A549 (cell line): ENCODE results near the gene EPB41L2. TPM values are rescaled to one million over a fixed set of nuclear protein-coding genes. Genes with fewer than 3 reads are reported as not detected.

Experiments
- ATAC-seq, 2 experiments: fragments of 200-7000 bp in 1 of 2; fragments of >200 bp in 1 of 2; cut with Nextera tagmentation in 1 of 2; cut with Tn5 transposase in 1 of 2; 3 replicates each; pipeline versions ENCODE4 v1.8.0 to v1.9.1; 2018 to 2020; ENCODE audit warnings: mild to moderate bottlenecking in 1 of 2, moderate library complexity in 1 of 2
- CTCF ChIA-PET: fragments of 300-600 bp; sonication (Branson Sonifier 250); formaldehyde crosslinking; extraction: SDS; loops from one replicate; lab custom pipeline; 2021; ENCODE audit warnings: antibody characterized with exemption, inconsistent platforms; lab: Yijun Ruan, JAX
- POLR2A ChIA-PET: fragments of 350-600 bp; formaldehyde crosslinking; extraction: SDS; loops from one replicate; lab custom pipeline; 2021; ENCODE audit warnings: antibody characterized with exemption, inconsistent platforms; lab: Yijun Ruan, JAX
- DNase-seq, 2 experiments: peaks; one replicate each; pipeline versions ENCODE4 v3.0.0 to v3.0.0-alpha.2; 2011 to 2016; ENCODE audit warnings: low read depth in 1 of 2, low spot score in 1 of 2
- FAIRE-seq: peaks from 2 replicates; lab custom pipeline; 2011; peaks lifted over from hg19 to GRCh38; lab: Jason Lieb, UNC
- H3K27ac ChIP-seq, 2 experiments: fragments of >200 bp; sonication (Bioruptor Twin); formaldehyde crosslinking; 3 replicates each; pipeline ENCODE4 v1.5.1; 2016 to 2017
- H3K4me1 ChIP-seq: fragments of >200 bp; sonication (Bioruptor Twin); formaldehyde crosslinking; 3 replicates; pipeline ENCODE4 v1.6.1; 2016
- H3K4me2 ChIP-seq: fragments of >200 bp; sonication (Bioruptor Twin); formaldehyde crosslinking; 3 replicates; pipeline ENCODE4 v1.6.1; 2016
- H3K4me3 ChIP-seq: fragments of >200 bp; sonication (Bioruptor Twin); formaldehyde crosslinking; 3 replicates; pipeline ENCODE4 v1.5.1; 2016
- H3K9me3 ChIP-seq: fragments of >200 bp; sonication (Bioruptor Twin); formaldehyde crosslinking; 3 replicates; pipeline ENCODE4 v1.6.1; 2016
- CBX2 ChIP-seq: fragments of 200-600 bp; sonication (generic); IDR thresholded peaks from 2 replicates; pipeline ENCODE4 v1.6.1; 2016; ENCODE audit warnings: low read depth, mild to moderate bottlenecking, borderline replicate concordance
- CBX8 ChIP-seq: fragments of 200-600 bp; sonication (generic); IDR thresholded peaks from 2 replicates; pipeline ENCODE4 v1.6.1; 2016
- CEBPB ChIP-seq, 2 experiments: fragments of >200 bp in 1 of 2; sonication (Bioruptor Twin) in 1 of 2; formaldehyde crosslinking in 1 of 2; IDR thresholded peaks; 2 replicates each; pipeline ENCODE4 v1.6.1; 2012 to 2016
- CHD4 ChIP-seq: fragments of 200-600 bp; sonication (generic); IDR thresholded peaks from 2 replicates; pipeline ENCODE4 v1.6.1; 2016; ENCODE audit warnings: antibody characterized with exemption, mild to moderate bottlenecking, borderline replicate concordance
- EP300 ChIP-seq, 2 experiments: fragments of >200 bp; sonication (Bioruptor Twin); formaldehyde crosslinking; IDR thresholded peaks; 2 replicates in 1 of 2; 3 replicates in 1 of 2; pipeline ENCODE4 v1.6.1; 2016 to 2017
- ESRRA ChIP-seq: fragments of 150-350 bp; IDR thresholded peaks from 2 replicates; pipeline ENCODE4 v1.6.1; 2014; ENCODE audit warnings: mild to moderate bottlenecking, low read length, borderline replicate concordance
- FOSL2 ChIP-seq, 2 experiments: fragments of 450-650 bp in 1 of 2; fragments of >200 bp in 1 of 2; sonication (Bioruptor Twin) in 1 of 2; formaldehyde crosslinking; IDR thresholded peaks; 2 replicates each; pipeline versions ENCODE4 v1.5.0 to v1.6.1; 2016 to 2020; ENCODE audit warnings: mild to moderate bottlenecking in 1 of 2, moderate library complexity in 1 of 2
- FOXS1 ChIP-seq: fragments of 250-450 bp; sonication (Bioruptor Pico); IDR thresholded peaks from 2 replicates; pipeline ENCODE4 v1.5.0; 2020; ENCODE audit warnings: mild to moderate bottlenecking, moderate library complexity
- HEYL ChIP-seq: fragments of 250-450 bp; sonication (Bioruptor Pico); IDR thresholded peaks from 2 replicates; pipeline ENCODE4 v1.8.0; 2021; ENCODE audit warnings: mild to moderate bottlenecking, moderate library complexity
- HOXB13 ChIP-seq: fragments of 250-450 bp; sonication (Bioruptor Pico); IDR thresholded peaks from 2 replicates; pipeline ENCODE4 v1.5.0; 2020; ENCODE audit warnings: low read depth, mild to moderate bottlenecking, moderate library complexity
- JUN ChIP-seq, 2 experiments: fragments of >200 bp; sonication (Bioruptor Twin); formaldehyde crosslinking; IDR thresholded peaks; 2 replicates in 1 of 2; 3 replicates in 1 of 2; pipeline ENCODE4 v1.6.1; 2016 to 2017
- JUNB ChIP-seq: fragments of >200 bp; sonication (Bioruptor Twin); formaldehyde crosslinking; IDR thresholded peaks from 2 replicates; pipeline ENCODE4 v1.6.1; 2016
- KDM1A ChIP-seq: fragments of 200-600 bp; sonication (generic); IDR thresholded peaks from 2 replicates; pipeline ENCODE4 v1.6.1; 2016; ENCODE audit warnings: low read depth, mild to moderate bottlenecking
- NFE2L2 ChIP-seq: fragments of 150-350 bp; conservative IDR thresholded peaks from 2 replicates; pipeline ENCODE4 v1.6.1; 2014; ENCODE audit warnings: low read length
- NPAS2 ChIP-seq: fragments of 250-450 bp; sonication (Bioruptor Pico); IDR thresholded peaks from 2 replicates; pipeline ENCODE4 v1.8.0; 2022; ENCODE audit warnings: mild to moderate bottlenecking, moderate library complexity, borderline replicate concordance
- POLR2AphosphoS2 ChIP-seq: conservative IDR thresholded peaks from 2 replicates; pipeline ENCODE4 v1.6.1; 2012; ENCODE audit warnings: low read length, improper control_type of control experiment, inconsistent platforms
- RCOR1 ChIP-seq: fragments of 150-350 bp; IDR thresholded peaks from 2 replicates; pipeline ENCODE4 v1.6.1; 2014; ENCODE audit warnings: antibody characterized with exemption, low read length, low read depth
- RFX5 ChIP-seq: fragments of 450-650 bp; IDR thresholded peaks from 2 replicates; pipeline ENCODE4 v1.7.1; 2014; ENCODE audit warnings: antibody characterized with exemption, mild to moderate bottlenecking, moderate library complexity
- RNF2 ChIP-seq: fragments of 200-600 bp; sonication (generic); IDR thresholded peaks from 2 replicates; pipeline ENCODE4 v1.6.1; 2016; ENCODE audit warnings: low read depth, mild to moderate bottlenecking, antibody characterized with exemption, moderate library complexity, borderline replicate concordance
- SMC3 ChIP-seq: fragments of >200 bp; sonication (Bioruptor Twin); formaldehyde crosslinking; IDR thresholded peaks from 3 replicates; pipeline ENCODE4 v1.6.1; 2018; ENCODE audit warnings: inconsistent platforms
- TFCP2L1 ChIP-seq: fragments of 250-450 bp; sonication (Bioruptor Pico); IDR thresholded peaks from 2 replicates; pipeline ENCODE4 v1.5.0; 2021; ENCODE audit warnings: mild to moderate bottlenecking
- TP53 ChIP-seq: fragments of 250-450 bp; sonication (Bioruptor Pico); IDR thresholded peaks from 2 replicates; pipeline ENCODE4 v1.5.0; 2021; ENCODE audit warnings: mild to moderate bottlenecking, moderate library complexity
- ZC3H11A ChIP-seq: fragments of 450-650 bp; IDR thresholded peaks from 2 replicates; pipeline ENCODE4 v1.6.1; 2014; ENCODE audit warnings: antibody characterized with exemption, mild to moderate bottlenecking
- ZFP36 ChIP-seq: fragments of 450-650 bp; IDR thresholded peaks from 2 replicates; pipeline ENCODE4 v1.6.1; 2014; ENCODE audit warnings: borderline replicate concordance; ENCODE audit not compliant: partially characterized antibody
- ZNF302 ChIP-seq: fragments of 250-450 bp; sonication (Bioruptor Pico); IDR thresholded peaks from 2 replicates; pipeline ENCODE4 v1.9.0; 2021; ENCODE audit warnings: inconsistent platforms, mild to moderate bottlenecking, moderate library complexity
- WGBS: methylation state at CpG from one replicate; pipeline ENCODE4 v1.1.6; 2017; ENCODE audit errors: missing lambda C conversion rate; 5-methylcytosine and 5-hydroxymethylcytosine counted together
- polyA plus RNA-seq, 4 experiments: library from polyadenylated mRNA; depleted of rRNA in 3 of 4; stranded (reverse); fragments of >200 nt; fragmentation: RNase III in 1 of 4; extraction: RNeasy Plus Mini Kit Qiagen cat#74134 plus additional on column Dnase treatment in 1 of 4; gene quantifications; 2 replicates in 3 of 4; 3 replicates in 1 of 4; pipeline ENCODE4 v1.2.3, GENCODE V29; 2011 to 2017
- TF ChIP-seq, protein P1 (sequence below): fragments of >200 bp; sonication (Bioruptor Twin); formaldehyde crosslinking; IDR thresholded peaks from 2 replicates; pipeline ENCODE4 v1.6.1; 2016
- TF ChIP-seq, protein P2 (sequence below): IDR thresholded peaks from 2 replicates; pipeline ENCODE4 v1.6.1; 2012
- TF ChIP-seq, protein P3 (sequence below): fragments of 250-450 bp; sonication (Bioruptor Pico); IDR thresholded peaks from 2 replicates; pipeline ENCODE4 v1.5.0; 2020; ENCODE audit warnings: low read depth, mild to moderate bottlenecking, moderate library complexity

EPB41L2 gene
- polyA plus RNA-seq, 2 of the 4 experiments (the other 2 are of a cell fraction) = 42.9 to 50.3 TPM

DNA sequence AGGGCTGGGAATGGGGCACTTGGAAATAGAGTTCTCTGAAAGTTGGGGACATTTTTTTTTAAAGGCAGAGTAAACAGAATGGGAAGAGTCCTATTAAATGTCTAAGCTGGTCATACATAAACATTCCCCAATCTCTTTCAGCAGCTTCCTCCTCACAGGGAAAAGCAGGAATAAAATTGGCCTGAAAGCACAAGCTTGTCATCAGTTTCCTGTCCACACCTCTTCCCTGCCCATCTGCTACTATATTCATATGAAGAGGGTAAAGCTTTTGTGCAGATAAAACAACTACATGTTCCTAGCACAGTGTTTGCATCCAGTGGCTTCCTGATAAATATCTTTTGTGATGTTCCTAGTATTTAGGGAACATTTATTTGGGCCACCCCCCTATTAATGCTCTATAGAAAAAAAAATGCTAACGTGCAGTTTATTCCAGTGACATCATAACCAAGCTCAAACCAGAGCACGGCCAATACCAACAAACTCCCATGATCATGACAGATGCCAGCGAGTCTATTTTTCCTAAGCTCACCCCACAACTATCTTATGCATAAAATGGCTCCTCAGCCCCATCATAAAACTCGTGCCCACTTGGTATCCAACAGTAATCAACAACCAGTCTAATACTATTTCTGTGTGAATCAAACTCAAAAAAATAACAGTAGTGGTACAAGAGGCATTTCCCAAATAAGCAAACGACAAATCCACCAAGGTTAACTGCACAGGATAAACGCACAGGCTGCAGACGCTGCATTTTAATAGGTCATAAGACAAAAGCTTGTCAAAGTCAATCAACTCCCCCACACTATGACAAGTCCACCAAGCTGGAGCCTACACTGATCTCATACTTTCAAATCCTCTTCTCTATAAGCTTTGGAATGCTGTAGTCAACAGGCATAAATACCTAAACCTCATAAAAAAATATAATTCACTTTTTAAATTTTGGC is 95.3 kb downstream of the EPB41L2 start:
- H3K4me3 ChIP-seq = no peak overlapping the region
- DNase-seq (no peak), FAIRE-seq (no peak), ATAC-seq (no peak)
- POLR2A ChIA-PET = no interaction called here
- no peak overlapping the region for H3K27ac ChIP-seq
- H3K4me1 ChIP-seq = peaks cover 20% of the 10 kb centered on the region
- H3K9me3 ChIP-seq = no peaks in the 10 kb centered on the region
- 88% methylated on average over 7 of the region's 7 CpGs for WGBS
- CTCF ChIA-PET = no interaction called here
- TF ChIP-seq RCOR1 (no peak), RFX5 (no peak), JUNB (no peak), POLR2AphosphoS2 (no peak), ZFP36 (no peak), EP300 (IDR thresholded peaks at IDR 0.05) (no peak), FOXS1 (CRISPR knock-in tag) (no peak), CBX8 (no peak), HEYL (CRISPR knock-in tag) (no peak)
- H3K4me2 ChIP-seq = no peak overlapping the region

DNA sequence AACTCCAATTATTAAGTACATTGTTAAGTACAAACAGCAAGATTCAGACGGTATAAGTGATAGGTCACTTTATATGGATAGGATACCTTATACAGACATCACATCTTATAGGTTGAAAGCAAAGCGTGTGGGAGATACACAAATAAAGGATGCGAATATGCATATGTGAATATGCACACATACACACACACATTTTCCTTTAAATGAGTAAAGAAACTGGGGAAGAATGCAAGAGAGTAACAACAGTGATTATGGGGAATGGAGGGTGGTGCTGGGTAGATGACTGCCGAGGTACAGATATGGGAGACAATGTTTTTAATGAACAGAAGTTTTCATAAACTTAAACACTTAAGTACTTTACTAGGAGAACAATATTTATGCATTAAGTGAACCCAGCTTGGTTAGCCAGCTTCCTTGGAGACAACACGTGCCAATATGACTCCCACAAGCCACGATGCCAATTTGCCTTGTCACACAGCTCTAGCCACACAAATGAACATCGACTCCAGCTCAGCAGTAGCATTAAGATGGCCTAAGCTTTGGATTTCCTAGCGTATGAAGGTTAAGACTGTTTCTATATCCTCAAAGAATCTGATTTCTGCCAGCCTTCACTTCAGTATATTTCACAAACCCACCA is 96.6 kb downstream of the EPB41L2 start:
- H3K9me3 ChIP-seq = no peaks in the 10 kb centered on the region
- peaks cover 20% of the 10 kb centered on the region for H3K4me1 ChIP-seq
- POLR2A ChIA-PET = no interaction called here
- CTCF ChIA-PET = no interaction called here
- no peak overlapping the region for H3K4me3 ChIP-seq
- DNase-seq (no peak), FAIRE-seq (no peak), ATAC-seq (no peak)
- H3K4me2 ChIP-seq = no peak overlapping the region
- TF ChIP-seq HOXB13 (CRISPR knock-in tag) (no peak), CBX2 (no peak), SMC3 (no peak)
- WGBS = 93% methylated on average over 8 of the region's 8 CpGs
- no peak overlapping the region for H3K27ac ChIP-seq

DNA sequence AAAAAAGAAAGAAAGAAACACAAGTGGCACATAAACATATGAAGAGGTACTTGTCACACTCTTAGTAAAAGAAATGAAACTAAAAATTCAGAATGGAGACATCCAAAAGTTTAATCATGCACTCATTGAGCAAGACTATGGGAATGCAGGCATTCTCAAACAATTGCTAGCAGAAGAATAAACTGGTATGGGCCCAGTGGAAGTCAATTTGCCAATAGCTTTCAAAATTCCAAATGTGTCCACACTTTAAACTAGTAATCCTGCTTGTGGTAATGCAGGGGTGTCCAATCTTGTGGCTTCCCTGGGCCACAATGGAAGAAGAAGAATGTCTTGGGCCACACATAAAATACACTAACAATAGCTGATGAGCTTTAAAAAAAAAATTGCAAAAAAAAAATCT is 97.4 kb downstream of the EPB41L2 start:
- Histone ChIP-seq H3K27ac (no peak overlapping the region), H3K4me2 (no peak overlapping the region; the same call in 2 of the 3 replicates), H3K9me3 (no peaks in the 10 kb centered on the region), H3K4me3 (no peak overlapping the region), H3K4me1 (peaks cover 15% of the 10 kb centered on the region)
- ATAC-seq (no peak), FAIRE-seq (no peak), DNase-seq (no peak)
- TF ChIP-seq FOSL2 (IDR thresholded peaks at IDR 0.05) = no peak
- no peak for TF ChIP-seq FOSL2 (CRISPR knock-in tag; IDR thresholded peaks at IDR 0.05)
- no peak for TF ChIP-seq CHD4
- TF ChIP-seq, protein P1, sequence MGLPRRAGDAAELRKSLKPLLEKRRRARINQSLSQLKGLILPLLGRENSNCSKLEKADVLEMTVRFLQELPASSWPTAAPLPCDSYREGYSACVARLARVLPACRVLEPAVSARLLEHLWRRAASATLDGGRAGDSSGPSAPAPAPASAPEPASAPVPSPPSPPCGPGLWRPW = no peak
- TF ChIP-seq, protein P2, sequence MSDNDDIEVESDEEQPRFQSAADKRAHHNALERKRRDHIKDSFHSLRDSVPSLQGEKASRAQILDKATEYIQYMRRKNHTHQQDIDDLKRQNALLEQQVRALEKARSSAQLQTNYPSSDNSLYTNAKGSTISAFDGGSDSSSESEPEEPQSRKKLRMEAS = no peak
- TF ChIP-seq POLR2AphosphoS2 = no peak
- ChIA-PET CTCF (no interaction called here), POLR2A (no interaction called here)

DNA sequence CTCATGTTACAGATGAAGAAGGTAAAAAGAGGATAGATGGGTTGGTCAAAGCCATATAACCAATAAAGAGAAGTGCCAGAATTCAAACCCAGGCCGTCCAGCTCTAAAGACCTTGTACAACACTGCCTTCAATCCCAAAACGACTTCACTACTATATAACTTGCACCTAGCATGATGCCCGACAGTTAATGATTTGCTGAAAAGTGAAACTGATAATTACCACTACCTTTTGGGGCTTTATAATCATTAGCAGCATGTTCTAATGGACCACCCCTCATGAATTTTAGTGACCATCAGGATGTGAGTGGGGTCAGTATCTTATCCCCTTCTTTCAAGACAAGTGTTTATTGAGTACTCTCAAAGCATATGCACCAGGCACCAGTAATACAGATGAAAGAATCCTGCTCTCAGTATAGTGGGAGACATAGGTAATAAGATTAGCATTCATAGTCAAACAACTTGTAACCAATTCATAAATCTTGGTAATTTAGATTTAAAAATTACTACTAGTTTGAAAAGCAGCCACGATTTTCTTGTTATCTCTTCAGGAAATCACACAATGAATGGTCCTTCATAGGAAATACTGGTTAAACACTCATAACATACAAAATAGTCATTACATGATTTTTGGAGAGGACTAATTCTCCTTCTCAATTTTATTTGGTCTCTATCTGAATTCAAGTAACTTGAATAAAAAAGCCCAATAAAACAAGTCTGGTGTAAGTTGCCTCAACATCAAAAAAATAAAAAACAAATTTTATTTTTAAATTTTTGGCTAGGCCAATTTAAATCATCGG is 98.0 kb downstream of the EPB41L2 start:
- ATAC-seq (no peak), FAIRE-seq (no peak), DNase-seq (no peak)
- H3K4me1 ChIP-seq = peaks cover 9% of the 10 kb centered on the region; the same call in 2 of the 3 replicates
- H3K4me2 ChIP-seq = no peak overlapping the region
- ChIA-PET CTCF (no interaction called here), POLR2A (no interaction called here)
- no peak overlapping the region for H3K4me3 ChIP-seq
- H3K27ac ChIP-seq = no peak overlapping the region
- WGBS = 86% methylated on average over 5 of the region's 5 CpGs
- H3K9me3 ChIP-seq = no peaks in the 10 kb centered on the region
- TF ChIP-seq SMC3 (no peak), ZC3H11A (no peak), RNF2 (no peak), JUN (IDR thresholded peaks at IDR 0.05) (no peak), NPAS2 (no peak), CHD4 (no peak), ZNF302 (CRISPR knock-in tag) (no peak), TFCP2L1 (no peak), KDM1A (no peak), TP53 (no peak), CEBPB (IDR thresholded peaks at IDR 0.05) (no peak), HEYL (CRISPR knock-in tag) (no peak), CBX8 (no peak), ESRRA (no peak), NFE2L2 (no peak), CBX2 (no peak)
- TF ChIP-seq, protein P3, sequence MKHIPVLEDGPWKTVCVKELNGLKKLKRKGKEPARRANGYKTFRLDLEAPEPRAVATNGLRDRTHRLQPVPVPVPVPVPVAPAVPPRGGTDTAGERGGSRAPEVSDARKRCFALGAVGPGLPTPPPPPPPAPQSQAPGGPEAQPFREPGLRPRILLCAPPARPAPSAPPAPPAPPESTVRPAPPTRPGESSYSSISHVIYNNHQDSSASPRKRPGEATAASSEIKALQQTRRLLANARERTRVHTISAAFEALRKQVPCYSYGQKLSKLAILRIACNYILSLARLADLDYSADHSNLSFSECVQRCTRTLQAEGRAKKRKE (CRISPR knock-in tag) = no peak
- TF ChIP-seq, all 56 proteins: peak for 0
